Neural progenitor cell (in vitro differentiated cells): ENCODE results near the gene PIK3R4. TPM values are rescaled to one million over a fixed set of nuclear protein-coding genes. Genes with fewer than 3 reads are reported as not detected.

ENCODE experiments used
- DNase-seq: peaks from one replicate; pipeline ENCODE4 v3.0.0-alpha.2; 2016; ENCODE audit warnings: low spot score
- H2AFZ ChIP-seq: fragments of 200-600 bp; sonication (generic); replicated peaks from 2 replicates; pipeline ENCODE4 v1.6.1; 2016; ENCODE audit warnings: antibody characterized with exemption
- H3F3A ChIP-seq: fragments of 200-600 bp; sonication (generic); 2 replicates; pipeline ENCODE4 v1.6.1; 2016; ENCODE audit warnings: antibody characterized with exemption, low read depth
- H3K27ac ChIP-seq: fragments of 200-600 bp; sonication (generic); 2 replicates; pipeline ENCODE4 v1.5.1; 2016; ENCODE audit warnings: mild to moderate bottlenecking
- H3K27me3 ChIP-seq: fragments of 200-600 bp; sonication (generic); 2 replicates; pipeline ENCODE4 v1.6.1; 2016; ENCODE audit warnings: mild to moderate bottlenecking, moderate library complexity
- H3K36me3 ChIP-seq: fragments of 200-600 bp; sonication (generic); 2 replicates; pipeline ENCODE4 v1.5.1; 2016
- H3K4me1 ChIP-seq: fragments of 200-600 bp; sonication (generic); 2 replicates; pipeline ENCODE4 v1.6.1; 2016; ENCODE audit warnings: mixed run types
- H3K4me2 ChIP-seq: fragments of 200-600 bp; sonication (generic); 2 replicates; pipeline ENCODE4 v1.6.1; 2016
- H3K4me3 ChIP-seq: fragments of 200-600 bp; sonication (generic); 2 replicates; pipeline ENCODE4 v1.5.1; 2016
- H3K79me2 ChIP-seq: fragments of 200-600 bp; sonication (generic); 2 replicates; pipeline ENCODE4 v1.6.1; 2016; ENCODE audit warnings: low read depth
- H3K9ac ChIP-seq: fragments of 200-600 bp; sonication (generic); 2 replicates; pipeline ENCODE4 v1.6.1; 2016
- H3K9me3 ChIP-seq: fragments of 200-600 bp; sonication (generic); 2 replicates; pipeline ENCODE4 v1.5.1; 2016; ENCODE audit warnings: low read depth
- H4K20me1 ChIP-seq: fragments of 200-600 bp; sonication (generic); 2 replicates; pipeline ENCODE4 v1.6.1; 2016; ENCODE audit warnings: low read depth
- H3K27ac Mint-ChIP-seq: 3 replicates; pipeline ENCODE4 v1.8.0; 2021; ENCODE audit warnings: mixed read lengths
- H3K27me3 Mint-ChIP-seq: 2 replicates; pipeline ENCODE4 v1.8.0; 2022; ENCODE audit warnings: low read depth, mild to moderate bottlenecking, inconsistent platforms, moderate library complexity, mixed read lengths; ENCODE audit not compliant: insufficient read depth
- H3K36me3 Mint-ChIP-seq: 3 replicates; pipeline ENCODE4 v1.8.0; 2021; ENCODE audit warnings: mixed read lengths
- H3K4me1 Mint-ChIP-seq: 3 replicates; pipeline ENCODE4 v1.8.0; 2021; ENCODE audit warnings: mixed read lengths
- H3K4me3 Mint-ChIP-seq: 3 replicates; pipeline ENCODE4 v1.8.0; 2021; ENCODE audit warnings: mild to moderate bottlenecking, moderate library complexity, mixed read lengths
- H3K9me3 Mint-ChIP-seq: 3 replicates; pipeline ENCODE4 v1.8.0; 2020; ENCODE audit warnings: mixed read lengths
- CTCF ChIP-seq: fragments of 200-600 bp; sonication (generic); IDR thresholded peaks from 2 replicates; pipeline ENCODE4 v1.5.1; 2017; ENCODE audit warnings: antibody characterized with exemption, mild to moderate bottlenecking
- EZH2 ChIP-seq: fragments of 200-600 bp; sonication (generic); IDR thresholded peaks from 2 replicates; pipeline ENCODE4 v1.6.1; 2017; ENCODE audit warnings: antibody characterized with exemption, mild to moderate bottlenecking, moderate library complexity
- EZH2phosphoT487 ChIP-seq: fragments of 200-600 bp; sonication (generic); IDR thresholded peaks from 2 replicates; pipeline ENCODE4 v1.6.1; 2017; ENCODE audit warnings: antibody characterized with exemption
- total RNA-seq: library from RNA; depleted of rRNA; stranded (reverse); fragments of >200 nt; gene quantifications from 2 replicates; pipeline ENCODE4 v1.2.3, GENCODE V29; 2015; ENCODE audit warnings: low replicate concordance

Gene PIK3R4
- total RNA-seq, 1 donor from 2014 or later, result 65.8 TPM

- Histone ChIP-seq H3K4me1 (no peaks in the 10 kb centered on the region), H4K20me1 (peaks cover 3% of the 10 kb centered on the region), H3K9ac (no peak overlapping the region), H2AFZ (no peak overlapping the region), H3K27ac (no peak overlapping the region), H3K4me3 (no peak overlapping the region), H3K9me3 (no peaks in the 10 kb centered on the region), H3K36me3 (peaks cover 14% of the 10 kb centered on the region), H3K4me2 (no peak overlapping the region), H3K79me2 (no peaks in the 10 kb centered on the region), H3F3A (no peaks in the 10 kb centered on the region), H3K27me3 (no peaks in the 10 kb centered on the region)
- H3K9me3 Mint-ChIP-seq, result no peaks in the 10 kb centered on the region
- peaks cover 11% of the 10 kb centered on the region for H3K36me3 Mint-ChIP-seq
- no peak overlapping the region for H3K4me3 Mint-ChIP-seq
- TF ChIP-seq CTCF (no peak), EZH2phosphoT487 (no peak), EZH2 (no peak)
- no peak overlapping the region for H3K27ac Mint-ChIP-seq
- no peaks in the 10 kb centered on the region for H3K4me1 Mint-ChIP-seq
- DNase-seq, result no peak
- H3K27me3 Mint-ChIP-seq, result no peaks in the 10 kb centered on the region
Observed at GRCh38 chr3:130693314-130693713, 53.3 kb downstream of the PIK3R4 start.

GRCh38 chr3:130692455-130692854 lies 54.2 kb downstream of the PIK3R4 start:
- no peak for TF ChIP-seq EZH2
- TF ChIP-seq EZH2phosphoT487, result no peak
- no peak for TF ChIP-seq CTCF
- Mint-ChIP-seq H3K4me1 (no peaks in the 10 kb centered on the region), H3K4me3 (no peak overlapping the region), H3K9me3 (no peaks in the 10 kb centered on the region), H3K27me3 (no peaks in the 10 kb centered on the region), H3K27ac (no peak overlapping the region), H3K36me3 (peaks cover 7% of the 10 kb centered on the region)
- Histone ChIP-seq H2AFZ (no peak overlapping the region), H3K9me3 (no peaks in the 10 kb centered on the region), H3K79me2 (no peaks in the 10 kb centered on the region), H3K27me3 (no peaks in the 10 kb centered on the region), H3K36me3 (peaks cover 16% of the 10 kb centered on the region), H3K27ac (no peak overlapping the region), H4K20me1 (peaks cover 3% of the 10 kb centered on the region), H3K9ac (no peak overlapping the region), H3K4me1 (no peaks in the 10 kb centered on the region), H3K4me2 (no peak overlapping the region), H3F3A (no peaks in the 10 kb centered on the region), H3K4me3 (no peak overlapping the region)
- DNase-seq, result no peak

- no peak overlapping the region for H3K9ac ChIP-seq
- H4K20me1 ChIP-seq, result peaks cover 3% of the 10 kb centered on the region
- no peak overlapping the region for H3K27ac Mint-ChIP-seq
- H3K4me1 Mint-ChIP-seq, result no peaks in the 10 kb centered on the region
- TF ChIP-seq CTCF (no peak), EZH2phosphoT487 (no peak), EZH2 (no peak)
- no peaks in the 10 kb centered on the region for H3F3A ChIP-seq
- peaks cover 9% of the 10 kb centered on the region for H3K4me1 ChIP-seq
- H3K36me3 ChIP-seq, result peaks cover 4% of the 10 kb centered on the region
- H3K27ac ChIP-seq, result no peak overlapping the region
- no peak for DNase-seq
- H3K4me3 Mint-ChIP-seq, result no peak overlapping the region
- no peaks in the 10 kb centered on the region for H3K27me3 ChIP-seq
- H3K4me3 ChIP-seq, result no peak overlapping the region
- no peaks in the 10 kb centered on the region for H3K9me3 Mint-ChIP-seq
- no peak overlapping the region for H3K4me2 ChIP-seq
- H3K36me3 Mint-ChIP-seq, result peaks cover 10% of the 10 kb centered on the region
- no peaks in the 10 kb centered on the region for H3K9me3 ChIP-seq
- H3K27me3 Mint-ChIP-seq, result no peaks in the 10 kb centered on the region
- H2AFZ ChIP-seq, result no peak overlapping the region
- no peaks in the 10 kb centered on the region for H3K79me2 ChIP-seq
Observed at GRCh38 chr3:130688697-130689470, 57.7 kb downstream of the PIK3R4 start.
